Measurements from ENCODE around the gene ANO9.
A peak's percentile ranks its signal among the peaks of the same experiment; 100 is the strongest.
"Not testable (repeated sequence)": the region's sequence is repeated elsewhere in the genome, so short reads cannot be mapped to it uniquely, and the experiment has no call there.

The ANO9 gene

GRCh38 chr11:471468-472145, 29.8 kb upstream of the ANO9 start:
- DNase-seq, result no peak

- DNase-seq, result no peak
These were observed 28.1 kb upstream of the ANO9 start for GRCh38 chr11:469684-470560.

GRCh38 chr11:469026-469683, 27.3 kb upstream of the ANO9 start:
- not testable (repeated sequence) for DNase-seq

- DNase-seq, result no peak
These were observed 26.7 kb upstream of the ANO9 start for GRCh38 chr11:468493-468892.

GRCh38 chr11:468036-468435, 26.2 kb upstream of the ANO9 start:
- no peak for DNase-seq

GRCh38 chr11:465896-466530, 24.2 kb upstream of the ANO9 start:
- DNase-seq, result no peak

GRCh38 chr11:464316-464715, 22.5 kb upstream of the ANO9 start:
- no peak for DNase-seq

- no peak for DNase-seq
These were observed 20.5 kb upstream of the ANO9 start for GRCh38 chr11:462107-462890.

GRCh38 chr11:461626-462025, 19.8 kb upstream of the ANO9 start:
- DNase-seq, result no peak

- DNase-seq, result no peak
These were observed 18.8 kb upstream of the ANO9 start for GRCh38 chr11:460331-461199.

- no peak for DNase-seq
These were observed 17.9 kb upstream of the ANO9 start for GRCh38 chr11:459511-460220.

GRCh38 chr11:457111-457760, 15.4 kb upstream of the ANO9 start:
- peak; percentile 40 for DNase-seq

- DNase-seq, result peak; percentile 60
These were observed 14.7 kb upstream of the ANO9 start for GRCh38 chr11:456533-456932.

GRCh38 chr11:455566-456147, 13.8 kb upstream of the ANO9 start:
- DNase-seq, result no peak

- no peak for DNase-seq
These were observed 13.2 kb upstream of the ANO9 start for GRCh38 chr11:454801-455565.

- DNase-seq, result no peak
These were observed 12.2 kb upstream of the ANO9 start for GRCh38 chr11:454043-454442.

- DNase-seq, result no peak
These were observed 11.8 kb upstream of the ANO9 start for GRCh38 chr11:453564-453963.

- no peak for DNase-seq
These were observed 11.2 kb upstream of the ANO9 start for GRCh38 chr11:452916-453527.

All from CD4-positive, alpha-beta T cell treated with Interleukin-6 for 4 hours (primary cell).